ENCODE measurements around the gene SLBP.
A peak's percentile ranks its signal among the peaks of the same experiment; 100 is the strongest.

The SLBP gene

GRCh38 chr4:1717129-1718094 is 5.3 kb upstream of the SLBP start:
- Histone ChIP-seq H2BK12ac (ENCODE audit: low read length in 2 of 2) (no peak overlapping the region), H2BK120ac (ENCODE audit: low read depth, low read length) (no peak overlapping the region), H3K27me3 (ENCODE audit: control insufficient read depth in 1 of 2, insufficient read depth in 1 of 2, low read length in 2 of 2) (no peaks in the 10 kb centered on the region), H3K23ac (ENCODE audit: low read length in 2 of 2) (no peak overlapping the region), H2BK5ac (ENCODE audit: low read depth, low read length, poor library complexity, severe bottlenecking) (no peak overlapping the region), H3K9ac (ENCODE audit: low read length) (no peak overlapping the region), H3K36me3 (ENCODE audit: control insufficient read depth in 1 of 2, insufficient read depth in 2 of 2, low read depth in 1 of 2, low read length in 2 of 2) (peaks cover 30 to 34% of the 10 kb centered on the region in 2 experiments), H3K4me2 (ENCODE audit: low read length, poor library complexity, severe bottlenecking) (no peak overlapping the region), H2AK5ac (ENCODE audit: low read length, severe bottlenecking) (no peak overlapping the region), H4K8ac (ENCODE audit: low read length) (no peak overlapping the region), H4K91ac (ENCODE audit: low read length) (peak overlapping the region; percentile 37), H2AFZ (ENCODE audit: low read depth, low read length) (no peak overlapping the region), H3K18ac (ENCODE audit: low read depth in 1 of 2, low read length in 2 of 2) (no peak overlapping the region), H3K27ac (ENCODE audit: low read length, poor library complexity, severe bottlenecking) (no peak overlapping the region), H2BK15ac (ENCODE audit: low read depth, poor library complexity, severe bottlenecking) (no peak overlapping the region), H3K4ac (ENCODE audit: low read depth in 1 of 2, low read length in 2 of 2) (no peak overlapping the region), H3K9me3 (ENCODE audit: control insufficient read depth, low read length) (no peaks in the 10 kb centered on the region), H3K4me1 (ENCODE audit: control insufficient read depth, insufficient read depth, low read depth, low read length) (peaks cover 40% of the 10 kb centered on the region), H3K14ac (ENCODE audit: low read length in 2 of 2) (no peak overlapping the region), H3K79me1 (replicated peaks; ENCODE audit: low read length, poor library complexity, severe bottlenecking) (peaks cover 24% of the 10 kb centered on the region), H3K4me3 (ENCODE audit: insufficient read depth in 1 of 2, low read depth in 1 of 2, low read length in 2 of 2) (no peak overlapping the region)
- 97% methylated on average over 32 of the region's 32 CpGs for WGBS
- no peak for DNase-seq

- Histone ChIP-seq H2BK12ac (ENCODE audit: low read length in 2 of 2) (no peak overlapping the region), H2BK120ac (ENCODE audit: low read depth, low read length) (no peak overlapping the region)
- WGBS: 93% methylated on average over 15 of the region's 15 CpGs
Observed at GRCh38 chr4:1716065-1716945, 4.2 kb upstream of the SLBP start.

DNA sequence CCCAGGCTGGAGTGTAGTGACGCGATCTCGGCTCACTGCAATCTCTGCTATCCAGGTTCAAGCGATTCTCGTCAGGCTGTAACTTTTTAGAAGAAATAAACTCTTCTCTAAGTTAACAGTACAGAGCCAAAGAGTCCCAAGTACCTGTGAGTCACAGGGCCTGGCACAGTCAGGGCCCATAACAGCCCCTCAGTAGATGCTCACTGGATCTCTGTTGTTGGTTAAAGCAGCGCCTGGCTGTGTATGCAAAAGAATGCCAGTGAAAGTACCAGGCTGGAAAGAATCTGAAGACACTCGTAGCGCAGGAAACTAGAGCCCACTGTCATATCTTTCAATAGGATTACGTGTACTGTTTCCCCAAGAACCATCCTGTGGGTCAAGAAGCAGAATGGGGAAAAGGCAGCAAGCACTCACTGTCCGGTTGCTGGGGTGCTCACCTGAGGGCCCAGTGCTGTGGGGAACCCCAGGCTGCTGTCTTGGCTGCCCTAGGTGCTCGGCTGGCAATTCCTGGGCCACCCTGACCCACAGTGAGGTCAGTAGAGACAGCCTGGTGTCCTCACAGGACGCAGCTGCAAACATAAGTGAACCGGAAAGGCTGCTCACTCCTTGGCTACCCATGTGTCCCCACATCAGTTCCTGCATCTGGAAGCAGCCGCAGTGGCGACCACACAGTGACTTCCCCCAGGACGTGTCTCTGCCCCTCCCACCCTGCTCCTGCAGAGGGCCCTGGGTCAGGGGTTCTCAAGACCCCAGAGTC is 3.1 kb upstream of the SLBP start:
- no peaks in the 10 kb centered on the region for H3K9me3 ChIP-seq (ENCODE audit: control insufficient read depth, low read length)
- no peaks in the 10 kb centered on the region for H3K27me3 ChIP-seq (ENCODE audit: control insufficient read depth in 1 of 2, insufficient read depth in 1 of 2, low read length in 2 of 2)
- H3K79me1 ChIP-seq (replicated peaks; ENCODE audit: low read length, poor library complexity, severe bottlenecking): peaks cover 24% of the 10 kb centered on the region
- no peak overlapping the region for H3K4ac ChIP-seq (ENCODE audit: low read depth in 1 of 2, low read length in 2 of 2)
- no peak overlapping the region for H2BK120ac ChIP-seq (ENCODE audit: low read depth, low read length)
- DNase-seq: no peak
- no peak overlapping the region for H3K4me2 ChIP-seq (ENCODE audit: low read length, poor library complexity, severe bottlenecking)
- H2AK5ac ChIP-seq (ENCODE audit: low read length, severe bottlenecking): no peak overlapping the region
- no peak overlapping the region for H2BK12ac ChIP-seq (ENCODE audit: low read length in 2 of 2)
- no peak overlapping the region for H4K91ac ChIP-seq (ENCODE audit: low read length)
- H2AFZ ChIP-seq (ENCODE audit: low read depth, low read length): no peak overlapping the region
- H3K4me1 ChIP-seq (ENCODE audit: control insufficient read depth, insufficient read depth, low read depth, low read length): peaks cover 36% of the 10 kb centered on the region
- H4K8ac ChIP-seq (ENCODE audit: low read length): no peak overlapping the region
- H3K36me3 ChIP-seq (ENCODE audit: control insufficient read depth in 1 of 2, insufficient read depth in 2 of 2, low read depth in 1 of 2, low read length in 2 of 2): peaks cover 33 to 35% of the 10 kb centered on the region in 2 experiments
- peak overlapping the region; percentile 98 for H3K9ac ChIP-seq (ENCODE audit: low read length)
- no peak overlapping the region for H3K18ac ChIP-seq (ENCODE audit: low read depth in 1 of 2, low read length in 2 of 2)
- no peak overlapping the region for H2BK15ac ChIP-seq (ENCODE audit: low read depth, poor library complexity, severe bottlenecking)
- no peak overlapping the region for H3K4me3 ChIP-seq (ENCODE audit: insufficient read depth in 1 of 2, low read depth in 1 of 2, low read length in 2 of 2)
- H2BK5ac ChIP-seq (ENCODE audit: low read depth, low read length, poor library complexity, severe bottlenecking): no peak overlapping the region
- no peak overlapping the region for H3K27ac ChIP-seq (ENCODE audit: low read length, poor library complexity, severe bottlenecking)
- no peak overlapping the region for H3K14ac ChIP-seq (ENCODE audit: low read length in 2 of 2)
- H3K23ac ChIP-seq (ENCODE audit: low read length in 2 of 2): no peak overlapping the region
- 92% methylated on average over 16 of the region's 16 CpGs for WGBS

More at GRCh38 chr4:1716065-1716945, 4.2 kb upstream of the SLBP start:
- Histone ChIP-seq H2AFZ (ENCODE audit: low read depth, low read length) (no peak overlapping the region), H3K9ac (ENCODE audit: low read length) (no peak overlapping the region), H4K8ac (ENCODE audit: low read length) (no peak overlapping the region), H3K4me1 (ENCODE audit: control insufficient read depth, insufficient read depth, low read depth, low read length) (peaks cover 32% of the 10 kb centered on the region), H3K4me2 (ENCODE audit: low read length, poor library complexity, severe bottlenecking) (no peak overlapping the region), H3K18ac (ENCODE audit: low read depth in 1 of 2, low read length in 2 of 2) (no peak overlapping the region), H2AK5ac (ENCODE audit: low read length, severe bottlenecking) (no peak overlapping the region), H3K79me1 (replicated peaks; ENCODE audit: low read length, poor library complexity, severe bottlenecking) (peaks cover 24% of the 10 kb centered on the region), H3K9me3 (ENCODE audit: control insufficient read depth, low read length) (no peaks in the 10 kb centered on the region), H2BK15ac (ENCODE audit: low read depth, poor library complexity, severe bottlenecking) (no peak overlapping the region), H3K27me3 (ENCODE audit: control insufficient read depth in 1 of 2, insufficient read depth in 1 of 2, low read length in 2 of 2) (no peaks in the 10 kb centered on the region), H3K4ac (ENCODE audit: low read depth in 1 of 2, low read length in 2 of 2) (no peak overlapping the region), H2BK5ac (ENCODE audit: low read depth, low read length, poor library complexity, severe bottlenecking) (no peak overlapping the region), H3K14ac (ENCODE audit: low read length in 2 of 2) (no peak overlapping the region), H4K91ac (ENCODE audit: low read length) (no peak overlapping the region), H3K36me3 (ENCODE audit: control insufficient read depth in 1 of 2, insufficient read depth in 2 of 2, low read depth in 1 of 2, low read length in 2 of 2) (peaks cover 30 to 34% of the 10 kb centered on the region in 2 experiments), H3K23ac (ENCODE audit: low read length in 2 of 2) (no peak overlapping the region), H3K4me3 (ENCODE audit: insufficient read depth in 1 of 2, low read depth in 1 of 2, low read length in 2 of 2) (no peak overlapping the region), H3K27ac (ENCODE audit: low read length, poor library complexity, severe bottlenecking) (no peak overlapping the region)
- no peak for DNase-seq
